Pancreas (tissue), 10 donors: Measurements from ENCODE around the gene GRK3. TPM values are rescaled to one million over a fixed set of nuclear protein-coding genes. Genes with fewer than 3 reads are reported as not detected.
A peak's percentile ranks its signal among the peaks of the same experiment; 100 is the strongest.

Experiments used
- ATAC-seq, 4 donors: fragments of 200-7000 bp; cut with Tn5 transposase; one replicate each; pipeline versions ENCODE4 v1.8.0 to v1.9.1; 2020; ENCODE audit warnings: mild to moderate bottlenecking in 4 of 4, moderate library complexity in 4 of 4
- DNase-seq, 6 donors: peaks; one replicate each; pipeline ENCODE4 v3.0.0-alpha.2; 2020
- FAIRE-seq: peaks from 2 replicates; lab custom pipeline; 2012; peaks lifted over from hg19 to GRCh38; lab: Jason Lieb, UNC
- H3K27ac ChIP-seq, 4 donors: fragments of 200-600 bp; sonication (generic); 1 replicate in 3 of 4; 2 replicates in 1 of 4; pipeline versions ENCODE4 v1.5.0 to v1.8.0; 2020
- H3K27me3 ChIP-seq, 4 donors: fragments of 200-600 bp; one replicate each; pipeline ENCODE4 v1.8.0; 2021
- H3K36me3 ChIP-seq, 3 donors: fragments of 200-600 bp; sonication (generic) in 1 of 3; one replicate each; pipeline versions ENCODE4 v1.5.0 to v1.8.0; 2020 to 2021
- H3K4me1 ChIP-seq, 3 donors: fragments of 200-600 bp; one replicate each; pipeline ENCODE4 v1.8.0; 2021
- H3K4me3 ChIP-seq, 4 donors: fragments of 200-600 bp; sonication (generic) in 2 of 4; one replicate each; pipeline versions ENCODE4 v1.5.0 to v1.8.0; 2020 to 2021
- H3K9me3 ChIP-seq, 4 donors: fragments of 200-600 bp; one replicate each; pipeline ENCODE4 v1.8.0; 2021
- WGBS, 2 donors: extraction: QIAGEN DNeasy Blood & Tissue Kit; methylation state at CpG; one replicate each; pipeline ENCODE4 v1.1.7; 2013; 5-methylcytosine and 5-hydroxymethylcytosine counted together
- intact Hi-C, 3 donors: fragments of 100-400 bp; cut with DNase I; formaldehyde crosslinking; loops; one replicate each; pipeline versions ENCODE4 v1.11.1 to v1.14.2; 2022
- polyA plus RNA-seq, 2 donors: library from polyadenylated mRNA; stranded (reverse); fragments of 200-250 nt; gene quantifications; one replicate each; pipeline ENCODE4 v1.2.3, GENCODE V29; 2013
- total RNA-seq, 6 donors: library from RNA; stranded (reverse); fragmentation: NEBNext Ultra II Directional in 4 of 6; extraction: Animal tissue kit (Norgen Biotek cat#: 25700) in 4 of 6; gene quantifications; one replicate each; pipeline versions ENCODE4 v1.2.1 to v1.2.4, GENCODE V29; 2021 to 2023
- TF ChIP-seq, protein P1 (sequence below), 4 donors: fragments of 200-600 bp; sonication (generic) in 3 of 4; IDR thresholded peaks; one replicate each; pipeline versions ENCODE4 v1.5.0 to v1.8.0; 2021; ENCODE audit warnings: antibody characterized with exemption in 4 of 4
- donor health status: healthy with polysubstance abuse.
- donor health status: DM: no; HTN: no; CAD: no; lungs with moderate emphysema.
- donor health status: DM: no; HTN: no; CAD: no.
- donor health status: control.
- donor health status: control.
- donor health status: Bipolar disorder and iron deficiency.
- donor health status: DM: yes; HTN: yes; CAD: no.
- donor health status: DM: no; HTN: no; CAD: no.
- donor health status: DM: no; HTN: no; CAD: no.
- donor health status: DM: yes; HTN: yes; CAD: no.

The GRK3 gene
- total and polyA plus RNA-seq, 8 donors: 3.5 to 18.1 (median 7.6) TPM

DNA sequence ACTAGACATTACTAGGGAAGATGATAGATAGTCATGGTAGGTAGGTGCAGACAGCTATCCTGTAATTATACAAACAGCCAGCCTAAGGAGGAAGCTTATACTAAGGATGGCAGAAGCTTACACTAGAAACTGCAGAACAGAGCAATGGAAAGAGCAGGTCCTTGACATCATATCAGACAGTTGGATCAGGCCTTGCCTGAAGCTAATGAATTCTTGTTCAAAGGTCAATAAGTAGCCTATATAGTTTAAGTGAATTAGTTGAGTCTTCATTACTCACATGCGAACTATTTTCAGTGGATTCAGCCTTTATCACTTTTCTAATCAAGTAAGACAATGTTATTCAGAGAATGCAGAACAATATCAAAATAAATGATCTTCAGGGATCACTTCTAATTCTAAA is 22.3 kb upstream of the GRK3 start:
- no peak for ATAC-seq
- H3K27ac ChIP-seq: no peak overlapping the region
- no peaks in the 10 kb centered on the region for H3K27me3 ChIP-seq
- H3K36me3 ChIP-seq: no peaks in the 10 kb centered on the region
- TF ChIP-seq, protein P1, sequence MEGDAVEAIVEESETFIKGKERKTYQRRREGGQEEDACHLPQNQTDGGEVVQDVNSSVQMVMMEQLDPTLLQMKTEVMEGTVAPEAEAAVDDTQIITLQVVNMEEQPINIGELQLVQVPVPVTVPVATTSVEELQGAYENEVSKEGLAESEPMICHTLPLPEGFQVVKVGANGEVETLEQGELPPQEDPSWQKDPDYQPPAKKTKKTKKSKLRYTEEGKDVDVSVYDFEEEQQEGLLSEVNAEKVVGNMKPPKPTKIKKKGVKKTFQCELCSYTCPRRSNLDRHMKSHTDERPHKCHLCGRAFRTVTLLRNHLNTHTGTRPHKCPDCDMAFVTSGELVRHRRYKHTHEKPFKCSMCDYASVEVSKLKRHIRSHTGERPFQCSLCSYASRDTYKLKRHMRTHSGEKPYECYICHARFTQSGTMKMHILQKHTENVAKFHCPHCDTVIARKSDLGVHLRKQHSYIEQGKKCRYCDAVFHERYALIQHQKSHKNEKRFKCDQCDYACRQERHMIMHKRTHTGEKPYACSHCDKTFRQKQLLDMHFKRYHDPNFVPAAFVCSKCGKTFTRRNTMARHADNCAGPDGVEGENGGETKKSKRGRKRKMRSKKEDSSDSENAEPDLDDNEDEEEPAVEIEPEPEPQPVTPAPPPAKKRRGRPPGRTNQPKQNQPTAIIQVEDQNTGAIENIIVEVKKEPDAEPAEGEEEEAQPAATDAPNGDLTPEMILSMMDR (IDR thresholded peaks at IDR 0.05): no peak
- 84 to 86% methylated on average over 1 of the region's 1 CpG for WGBS, 2 donors
- H3K4me1 ChIP-seq: peaks cover 0 to 8% (median 0%) of the 10 kb centered on the region in 3 donors
- no peaks in the 10 kb centered on the region for H3K9me3 ChIP-seq
- intact Hi-C loops: no loop called here
- FAIRE-seq: no peak
- no peak overlapping the region for H3K4me3 ChIP-seq
- DNase-seq: no peak

DNA sequence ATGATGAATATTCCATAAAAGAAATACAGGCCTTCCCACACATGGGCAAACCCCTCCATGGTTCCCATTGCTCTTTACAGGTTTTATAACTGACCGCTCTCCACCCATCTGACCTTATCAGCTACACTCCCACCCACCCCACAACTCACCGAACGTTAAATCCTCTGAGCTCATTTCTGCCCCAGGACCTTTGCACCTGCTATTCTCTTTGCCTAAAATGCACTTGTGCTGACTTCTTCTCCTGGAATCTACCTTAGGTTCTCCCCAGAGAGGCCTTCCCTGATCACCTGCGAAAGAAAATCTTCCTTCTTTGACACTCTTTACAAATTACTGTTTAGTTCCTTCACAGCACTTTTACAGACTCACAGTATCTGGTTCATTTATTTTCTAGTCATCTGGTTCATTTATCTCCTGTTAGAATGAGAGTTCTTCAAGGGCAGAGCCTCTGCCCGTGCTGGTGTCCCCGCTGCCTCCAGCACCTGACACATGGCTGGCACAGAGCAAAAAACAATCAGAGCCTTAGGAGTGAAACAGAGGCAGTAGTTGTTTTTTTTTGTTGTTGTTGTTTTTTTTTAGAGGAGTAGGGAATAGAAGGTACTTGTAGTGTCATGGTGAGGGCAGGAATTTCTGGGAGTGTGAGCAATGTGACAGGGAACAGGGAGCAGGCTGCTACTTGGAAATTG is 21.6 kb upstream of the GRK3 start:
- TF ChIP-seq, protein P1 (IDR thresholded peaks at IDR 0.05): no peak
- DNase-seq (no peak), ATAC-seq (no peak), FAIRE-seq (no peak)
- Histone ChIP-seq H3K27ac (no peak overlapping the region), H3K4me3 (no peak overlapping the region), H3K9me3 (no peaks in the 10 kb centered on the region), H3K27me3 (no peaks in the 10 kb centered on the region), H3K36me3 (no peaks in the 10 kb centered on the region), H3K4me1 (peaks cover 0 to 8% (median 0%) of the 10 kb centered on the region in 3 donors)
- WGBS, 2 donors: 63 to 73% methylated on average over 6 of the region's 6 CpGs
- intact Hi-C loops: no loop called here

DNA sequence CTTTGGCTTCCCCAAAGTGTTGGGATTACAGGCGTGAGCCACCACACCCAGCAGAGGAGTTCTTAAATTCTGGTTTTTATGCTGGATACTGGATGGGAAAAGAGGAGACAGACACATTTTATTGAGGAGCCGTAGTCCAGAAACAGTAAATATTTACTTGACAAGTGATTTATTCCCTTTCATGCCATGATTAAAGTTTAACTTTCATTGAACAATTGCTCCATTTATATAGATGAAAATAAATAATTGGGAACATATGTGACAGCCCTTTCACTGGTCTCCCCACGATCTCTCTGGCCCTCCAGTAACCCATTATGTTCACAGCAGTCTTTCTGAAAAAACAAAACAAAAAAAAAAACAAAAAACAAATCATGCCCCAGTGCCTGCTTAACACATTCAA is 19.3 kb upstream of the GRK3 start:
- no peaks in the 10 kb centered on the region for H3K36me3 ChIP-seq
- TF ChIP-seq, protein P1 (IDR thresholded peaks at IDR 0.05): no peak
- no peaks in the 10 kb centered on the region for H3K9me3 ChIP-seq
- H3K4me1 ChIP-seq: peaks cover 0 to 8% (median 0%) of the 10 kb centered on the region in 3 donors
- intact Hi-C loops: no loop called here
- H3K27me3 ChIP-seq: no peaks in the 10 kb centered on the region
- WGBS, 2 donors: 22 to 31% methylated on average over 3 of the region's 3 CpGs
- FAIRE-seq (no peak), ATAC-seq (peak in 3 of 4 donors; percentile 32 to 71 (median 48)), DNase-seq (no peak)
- no peak overlapping the region for H3K4me3 ChIP-seq
- H3K27ac ChIP-seq: peak overlapping the region in 2 of 4 donors; percentile 48 to 61

DNA sequence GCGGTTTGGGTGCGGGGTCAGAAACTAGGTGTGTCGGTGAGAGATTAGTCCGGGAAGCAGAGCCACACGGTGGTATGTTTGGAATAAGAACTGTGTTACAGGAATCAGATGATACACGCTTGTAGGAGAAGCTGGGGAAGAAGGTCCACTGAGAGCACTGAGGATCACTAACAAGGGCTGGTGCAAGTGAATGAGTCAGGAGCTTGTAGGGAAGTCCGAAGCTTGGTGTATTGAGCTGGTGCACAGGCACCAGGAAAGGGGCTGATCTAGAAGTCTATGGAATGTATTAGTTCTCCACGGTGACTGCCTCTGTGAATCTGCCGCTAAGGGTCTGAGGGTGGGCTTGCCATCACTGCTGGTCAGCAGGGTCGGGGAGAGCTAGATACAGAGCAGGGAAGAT is 18.8 kb upstream of the GRK3 start:
- DNase-seq (no peak), FAIRE-seq (no peak), ATAC-seq (peak in 2 of 4 donors; percentile 33 to 38)
- WGBS, 2 donors: 36 to 49% methylated on average over 10 of the region's 10 CpGs
- Histone ChIP-seq H3K27ac (peak overlapping the region in 3 of 4 donors; percentile 31 to 61 (median 31)), H3K27me3 (no peaks in the 10 kb centered on the region), H3K4me3 (no peak overlapping the region), H3K9me3 (no peaks in the 10 kb centered on the region), H3K36me3 (no peaks in the 10 kb centered on the region), H3K4me1 (peaks cover 0 to 8% (median 0%) of the 10 kb centered on the region in 3 donors)
- intact Hi-C loops: no loop called here
- TF ChIP-seq, protein P1 (IDR thresholded peaks at IDR 0.05): no peak

DNA sequence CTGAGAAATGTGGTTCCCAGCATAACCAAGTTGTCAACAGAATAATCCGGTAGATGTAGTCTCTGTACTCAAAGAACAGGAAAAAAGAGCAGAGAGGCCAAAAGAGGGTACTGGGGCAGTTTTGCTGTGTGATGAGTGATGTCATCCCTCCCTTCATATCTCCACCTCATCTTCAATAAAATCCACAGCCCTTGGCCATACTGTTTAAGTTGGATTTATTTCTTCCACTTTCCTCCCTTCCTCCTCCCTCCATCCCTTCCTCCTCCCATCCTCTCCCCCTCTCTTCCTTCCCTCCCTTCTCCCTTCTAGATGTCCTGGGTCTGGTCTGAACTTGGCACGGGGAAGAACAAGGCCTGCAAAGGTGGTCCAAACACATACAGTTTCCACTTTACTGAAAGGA is 18.2 kb upstream of the GRK3 start:
- Histone ChIP-seq H3K27ac (peak overlapping the region in 1 of 4 donors; percentile 61), H3K9me3 (no peaks in the 10 kb centered on the region), H3K4me3 (no peak overlapping the region), H3K36me3 (no peaks in the 10 kb centered on the region), H3K4me1 (peaks cover 0 to 8% (median 0%) of the 10 kb centered on the region in 3 donors), H3K27me3 (no peaks in the 10 kb centered on the region)
- ATAC-seq: no peak
- no peak for FAIRE-seq
- WGBS, 2 donors: 68 to 84% methylated on average over 2 of the region's 2 CpGs
- DNase-seq: no peak
- intact Hi-C loops: no loop called here
- TF ChIP-seq, protein P1 (IDR thresholded peaks at IDR 0.05): no peak
